ENCODE data around the gene KCNJ11.

KCNJ11 gene

DNA sequence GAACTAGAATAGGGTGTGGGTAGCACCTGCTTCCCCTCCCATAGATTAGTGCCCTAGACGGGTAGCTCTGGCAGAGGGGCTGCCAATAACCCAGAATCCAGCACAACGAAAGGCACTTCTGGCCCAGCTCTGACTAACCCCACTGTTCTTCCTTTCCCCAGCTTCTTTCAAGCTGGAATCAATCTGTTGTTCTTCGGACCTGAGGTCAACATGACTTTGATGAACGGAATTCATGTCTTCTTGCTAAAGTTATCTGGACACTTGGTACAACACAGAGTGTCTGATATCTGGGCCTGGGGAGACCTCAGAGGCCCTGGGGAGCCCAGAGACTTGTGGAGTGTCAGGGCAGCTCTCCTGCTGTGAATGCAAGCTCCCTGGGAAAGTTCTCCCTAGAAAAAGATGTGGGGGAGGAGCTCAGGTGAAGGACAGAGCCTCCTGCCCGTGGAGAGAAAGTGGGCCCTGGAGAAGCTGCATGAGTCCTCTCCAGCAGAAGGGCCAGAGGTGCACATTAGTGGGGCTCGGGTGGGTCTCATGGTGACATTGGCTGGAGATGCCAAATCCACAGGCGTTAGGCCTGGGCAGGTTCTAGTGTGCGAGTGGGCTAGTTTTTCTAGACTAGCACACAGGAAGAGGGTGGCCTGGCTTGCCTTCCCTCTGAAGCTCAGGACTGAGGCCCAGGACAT lies 6.3 kb downstream of the KCNJ11 start:
- no peak for DNase-seq (ENCODE audit: low spot score)
- in situ Hi-C loops (cut with MboI; ENCODE audit: low pct_unique_long_range_greater_than_20kb, low sequenced_read_pairs, unreplicated experiment) = loop anchor here (10.0 kb wide), 1 partner anchor 123 kb away; no protein-coding TSS in a partner anchor
- TF ChIP-seq, protein P1, sequence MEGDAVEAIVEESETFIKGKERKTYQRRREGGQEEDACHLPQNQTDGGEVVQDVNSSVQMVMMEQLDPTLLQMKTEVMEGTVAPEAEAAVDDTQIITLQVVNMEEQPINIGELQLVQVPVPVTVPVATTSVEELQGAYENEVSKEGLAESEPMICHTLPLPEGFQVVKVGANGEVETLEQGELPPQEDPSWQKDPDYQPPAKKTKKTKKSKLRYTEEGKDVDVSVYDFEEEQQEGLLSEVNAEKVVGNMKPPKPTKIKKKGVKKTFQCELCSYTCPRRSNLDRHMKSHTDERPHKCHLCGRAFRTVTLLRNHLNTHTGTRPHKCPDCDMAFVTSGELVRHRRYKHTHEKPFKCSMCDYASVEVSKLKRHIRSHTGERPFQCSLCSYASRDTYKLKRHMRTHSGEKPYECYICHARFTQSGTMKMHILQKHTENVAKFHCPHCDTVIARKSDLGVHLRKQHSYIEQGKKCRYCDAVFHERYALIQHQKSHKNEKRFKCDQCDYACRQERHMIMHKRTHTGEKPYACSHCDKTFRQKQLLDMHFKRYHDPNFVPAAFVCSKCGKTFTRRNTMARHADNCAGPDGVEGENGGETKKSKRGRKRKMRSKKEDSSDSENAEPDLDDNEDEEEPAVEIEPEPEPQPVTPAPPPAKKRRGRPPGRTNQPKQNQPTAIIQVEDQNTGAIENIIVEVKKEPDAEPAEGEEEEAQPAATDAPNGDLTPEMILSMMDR (IDR thresholded peaks at IDR 0.05; ENCODE audit: extremely low read depth, insufficient read depth, missing control alignments) = no peak

DNA sequence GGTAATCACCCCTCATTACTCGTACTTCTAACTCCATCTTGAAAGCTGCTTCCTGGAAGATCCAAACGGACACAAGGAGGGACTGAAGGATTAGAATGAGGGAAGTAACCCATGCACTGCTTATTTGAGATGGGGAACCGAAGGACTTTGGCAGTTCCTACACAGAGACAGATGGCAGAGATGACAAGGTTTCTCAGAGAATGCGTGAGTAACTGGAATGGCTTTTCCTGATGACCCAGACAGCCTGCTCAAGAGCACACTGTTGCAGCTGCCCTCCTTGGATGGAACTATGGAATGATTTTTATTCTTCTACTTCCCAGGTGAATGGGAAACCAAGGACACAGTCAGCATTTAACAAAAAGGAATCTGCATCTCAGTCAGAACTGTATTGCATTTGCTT lies 7.3 kb downstream of the KCNJ11 start:
- in situ Hi-C loops (cut with MboI; ENCODE audit: low pct_unique_long_range_greater_than_20kb, low sequenced_read_pairs, unreplicated experiment) = loop anchor here (10.0 kb wide), 1 partner anchor 124 kb away; no protein-coding TSS in a partner anchor
- no peak for DNase-seq (ENCODE audit: low spot score)
- TF ChIP-seq, protein P1 (IDR thresholded peaks at IDR 0.05; ENCODE audit: extremely low read depth, insufficient read depth, missing control alignments) = no peak

DNA sequence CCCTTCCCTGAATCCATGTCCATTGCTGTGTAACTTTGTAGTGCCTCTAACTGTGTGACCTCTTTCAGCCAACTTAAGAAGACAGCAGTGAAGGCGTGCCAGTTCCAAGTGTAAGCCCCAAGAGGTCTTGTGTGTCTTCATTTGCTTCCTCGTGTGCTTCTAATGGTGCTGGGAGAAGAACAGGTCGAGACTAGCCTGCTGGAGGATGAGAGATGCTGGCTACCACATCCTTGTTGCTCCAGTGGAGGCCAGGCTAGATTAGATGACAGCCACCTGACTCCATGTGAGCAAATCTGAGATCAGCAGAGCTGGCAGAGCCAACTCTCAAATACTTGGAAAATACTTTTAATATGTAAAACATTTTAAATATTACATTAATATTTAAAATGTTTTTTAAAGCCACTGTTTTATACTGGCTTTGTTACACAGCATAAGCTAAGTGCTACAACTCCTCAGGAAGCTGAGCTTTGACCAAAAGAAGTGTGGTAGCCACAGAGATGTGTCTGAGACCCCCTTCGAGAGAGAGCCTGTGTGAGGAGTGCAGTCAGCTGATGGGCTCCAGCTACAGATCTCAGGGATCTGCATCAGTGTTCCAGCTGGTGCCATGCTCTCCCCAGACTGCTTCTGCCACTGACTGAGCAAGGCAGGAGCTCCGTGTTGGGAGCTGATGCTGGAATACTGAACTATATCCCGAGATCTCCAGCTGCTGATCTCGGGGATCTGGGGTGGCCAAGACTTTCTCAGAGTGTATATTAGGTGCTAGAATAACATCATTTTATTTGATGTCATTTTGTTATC lies 8.9 kb downstream of the KCNJ11 start:
- TF ChIP-seq, protein P1 (IDR thresholded peaks at IDR 0.05; ENCODE audit: extremely low read depth, insufficient read depth, missing control alignments) = no peak
- DNase-seq (ENCODE audit: low spot score) = no peak
- in situ Hi-C loops (cut with MboI; ENCODE audit: low pct_unique_long_range_greater_than_20kb, low sequenced_read_pairs, unreplicated experiment) = loop anchor here (10.0 kb wide), 1 partner anchor 125 kb away; no protein-coding TSS in a partner anchor

DNA sequence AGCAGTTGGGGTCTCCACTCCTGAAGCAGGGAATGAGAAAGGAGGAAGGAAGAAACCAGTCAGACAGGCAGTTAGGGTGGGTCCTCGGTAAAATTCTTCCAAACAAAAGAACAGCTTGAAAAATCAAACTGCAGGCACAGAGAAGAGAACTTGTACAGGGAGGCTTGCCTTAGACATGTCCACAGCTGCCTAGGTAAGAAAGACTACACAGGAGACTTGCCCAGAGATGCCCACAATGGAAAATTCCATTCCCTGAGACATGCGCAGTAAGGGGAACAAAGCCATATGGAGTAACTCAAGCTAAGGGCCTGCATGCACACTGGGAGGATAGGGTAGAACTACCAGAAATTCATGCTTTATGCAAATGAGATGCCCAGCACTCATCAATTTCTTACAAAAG lies 9.8 kb downstream of the KCNJ11 start:
- no peak for DNase-seq (ENCODE audit: low spot score)
- TF ChIP-seq, protein P1 (IDR thresholded peaks at IDR 0.05; ENCODE audit: extremely low read depth, insufficient read depth, missing control alignments) = no peak
- in situ Hi-C loops (cut with MboI; ENCODE audit: low pct_unique_long_range_greater_than_20kb, low sequenced_read_pairs, unreplicated experiment) = no loop called here

- in situ Hi-C loops (cut with MboI; ENCODE audit: low pct_unique_long_range_greater_than_20kb, low sequenced_read_pairs, unreplicated experiment) = no loop called here
- no peak for DNase-seq (ENCODE audit: low spot score)
- TF ChIP-seq, protein P1 (IDR thresholded peaks at IDR 0.05; ENCODE audit: extremely low read depth, insufficient read depth, missing control alignments) = no peak
Measured at GRCh38 chr11:17376493-17376892, 12.0 kb downstream of the KCNJ11 start.

GRCh38 chr11:17375547-17375946 lies 12.9 kb downstream of the KCNJ11 start:
- TF ChIP-seq, protein P1 (IDR thresholded peaks at IDR 0.05; ENCODE audit: extremely low read depth, insufficient read depth, missing control alignments) = no peak
- in situ Hi-C loops (cut with MboI; ENCODE audit: low pct_unique_long_range_greater_than_20kb, low sequenced_read_pairs, unreplicated experiment) = no loop called here

More at GRCh38 chr11:17375547-17375946, 12.9 kb downstream of the KCNJ11 start:
- DNase-seq (ENCODE audit: low spot score) = no peak
